Hepatocyte (in vitro differentiated cells): Measurements from ENCODE around the gene NOC2L.

Experiments
- CTCF ChIP-seq: fragments of 200-600 bp; sonication (generic); IDR thresholded peaks from 2 replicates; pipeline ENCODE4 v1.5.1; 2016; ENCODE audit warnings: antibody characterized with exemption, mild to moderate bottlenecking; ENCODE audit not compliant: poor library complexity
- EZH2 ChIP-seq: fragments of 200-600 bp; sonication (generic); IDR thresholded peaks from 2 replicates; pipeline ENCODE4 v1.6.1; 2016; ENCODE audit warnings: antibody characterized with exemption, mild to moderate bottlenecking, borderline replicate concordance
- EZH2phosphoT487 ChIP-seq: fragments of 200-600 bp; sonication (generic); IDR thresholded peaks from one replicate; pipeline ENCODE4 v1.6.1; 2018; ENCODE audit warnings: antibody characterized with exemption, mild to moderate bottlenecking, low read depth, moderate library complexity; ENCODE audit not compliant: unreplicated experiment, severe bottlenecking

- TF ChIP-seq EZH2 (no peak), EZH2phosphoT487 (no peak), CTCF (no peak)
Measured at GRCh38 chr1:961132-961669, 2.1 kb upstream of the NOC2L start.
